ENCODE data around the gene FBXL5.

FBXL5 gene

DNA sequence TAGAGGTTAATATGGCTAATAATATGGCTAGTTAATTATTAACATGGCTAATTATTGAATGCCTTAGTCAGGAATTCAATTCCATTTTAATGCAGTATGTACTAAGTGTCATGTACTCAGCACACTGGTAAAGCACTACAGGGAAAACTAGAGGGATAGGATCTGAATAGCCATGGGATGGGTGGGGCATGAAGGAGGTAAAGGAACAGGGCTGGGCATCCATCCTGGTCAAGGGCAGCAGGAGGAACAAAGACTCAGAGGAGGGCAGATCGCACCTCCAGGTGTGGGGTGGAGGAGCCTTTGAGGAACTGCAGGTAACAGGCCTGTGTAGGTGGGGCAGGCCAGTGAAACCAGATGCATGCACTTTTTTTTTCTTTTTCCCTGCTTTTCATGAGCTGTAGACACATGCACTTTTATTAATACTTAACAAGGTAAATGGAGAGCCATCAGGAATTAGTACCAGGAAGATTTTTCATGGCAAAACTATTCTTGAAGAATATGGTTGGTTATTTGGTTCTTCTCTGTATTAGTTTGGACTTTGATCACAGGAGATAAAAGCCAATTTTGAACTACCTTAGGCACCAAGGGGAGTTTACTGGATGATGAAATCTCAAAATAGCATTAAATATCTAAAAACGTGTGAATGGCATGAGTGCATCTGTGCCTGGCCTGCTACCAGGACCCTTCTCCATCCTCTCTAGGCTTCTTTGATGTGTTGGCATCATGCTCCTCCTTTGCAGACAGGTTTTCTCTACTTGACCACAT, 97.2 kb downstream of the FBXL5 start:
- no peak for DNase-seq

DNA sequence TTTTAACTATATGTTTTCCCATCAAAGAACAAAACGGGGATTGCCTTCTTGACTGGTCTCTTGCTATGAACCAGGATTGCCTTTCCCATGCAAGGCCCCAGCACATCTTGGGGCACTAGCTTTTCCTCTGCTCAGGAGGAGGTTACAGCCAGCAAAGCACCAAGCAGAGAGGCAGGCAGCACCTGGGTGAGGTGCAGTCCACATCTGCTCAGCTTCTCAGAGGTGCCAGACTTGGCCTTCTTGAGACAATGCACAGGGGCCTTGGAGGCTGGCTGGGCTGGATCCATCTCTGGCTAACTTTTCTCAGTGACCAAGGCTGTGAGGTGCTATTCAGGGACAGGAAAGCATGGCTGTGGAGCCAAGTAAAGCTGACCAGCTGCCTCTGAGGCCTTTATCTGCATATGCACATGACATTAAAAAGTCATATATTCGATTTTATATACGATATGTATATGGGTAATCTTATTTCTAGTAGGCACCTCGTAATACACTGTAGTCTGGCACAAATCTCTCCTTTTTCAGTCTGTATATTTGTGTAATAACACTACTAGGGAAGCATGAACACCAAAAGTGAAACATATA, 98.6 kb downstream of the FBXL5 start:
- DNase-seq, result no peak
